ENCODE measurements around the gene AQP4.

- TF ChIP-seq CTCF (optimal IDR thresholded peaks at IDR 0.05 in 1 of 3, IDR thresholded peaks at IDR 0.05 in 1 of 3, conservative IDR thresholded peaks at IDR 0.05 in 1 of 3; ENCODE audit: extremely low read depth in 1 of 3, insufficient read depth in 2 of 3, low read length in 3 of 3), result no peak
- no peak for TF ChIP-seq EZH2 (IDR thresholded peaks at IDR 0.05; ENCODE audit: low read length)
These were observed 44.3 kb downstream of the AQP4 start for GRCh38 chr18:26821181-26821580.
